Type B pancreatic cell (in vitro differentiated cells): ENCODE data around the gene RAPGEFL1. TPM values are rescaled to one million over a fixed set of nuclear protein-coding genes. Genes with fewer than 3 reads are reported as not detected.
"Not testable (repeated sequence)": the region's sequence is repeated elsewhere in the genome, so short reads cannot be mapped to it uniquely, and the experiment has no call there.

ENCODE experiments used
- DNase-seq: peaks from one replicate; pipeline ENCODE4 v3.0.0; 2021; ENCODE audit warnings: mixed read lengths; ENCODE audit not compliant: unreplicated experiment; ENCODE audit errors: extremely low spot score
- H3K27ac Mint-ChIP-seq: 2 replicates; pipeline ENCODE4 v1.8.0; 2021; ENCODE audit warnings: mild to moderate bottlenecking, mixed read lengths
- H3K27me3 Mint-ChIP-seq: 2 replicates; pipeline ENCODE4 v1.8.0; 2021; ENCODE audit warnings: mixed read lengths
- H3K36me3 Mint-ChIP-seq: 2 replicates; pipeline ENCODE4 v1.8.0; 2021; ENCODE audit warnings: mixed read lengths
- H3K4me1 Mint-ChIP-seq: one replicate; pipeline ENCODE4 v1.8.0; 2021; ENCODE audit warnings: mixed read lengths; ENCODE audit not compliant: unreplicated experiment
- H3K4me3 Mint-ChIP-seq: 2 replicates; pipeline ENCODE4 v1.8.0; 2021; ENCODE audit warnings: mild to moderate bottlenecking, mixed read lengths
- H3K9me3 Mint-ChIP-seq: 2 replicates; pipeline ENCODE4 v1.8.0; 2021; ENCODE audit warnings: mixed read lengths
- CTCF ChIP-seq: fragments of 200-600 bp; sonication (generic); conservative IDR thresholded peaks from 2 replicates; pipeline ENCODE4 v1.5.0; 2021; ENCODE audit warnings: antibody characterized with exemption, mild to moderate bottlenecking
- total RNA-seq: library from RNA; stranded (reverse); gene quantifications from 2 replicates; pipeline ENCODE4 v1.2.1, GENCODE V29; 2021; ENCODE audit warnings: low replicate concordance

RAPGEFL1 gene
- total RNA-seq, 1 donor from 2014 or later, result 18.6 TPM

- no peaks in the 10 kb centered on the region for H3K9me3 Mint-ChIP-seq
- H3K27ac Mint-ChIP-seq, result peak overlapping the region; percentile 99
- no peak for DNase-seq
- H3K36me3 Mint-ChIP-seq, result peaks cover 36% of the 10 kb centered on the region
- TF ChIP-seq CTCF, result no peak
- H3K4me3 Mint-ChIP-seq, result peak overlapping the region; percentile 98
- peaks cover 11% of the 10 kb centered on the region for H3K4me1 Mint-ChIP-seq
- H3K27me3 Mint-ChIP-seq, result peaks cover 5% of the 10 kb centered on the region
Measured at GRCh38 chr17:40139566-40140058, 37.7 kb upstream of the RAPGEFL1 start.

GRCh38 chr17:40143166-40143565, 34.1 kb upstream of the RAPGEFL1 start:
- not testable (repeated sequence) for H3K27ac Mint-ChIP-seq, H3K9me3 Mint-ChIP-seq, DNase-seq, H3K4me3 Mint-ChIP-seq, H3K27me3 Mint-ChIP-seq
- Mint-ChIP-seq H3K36me3 (peaks cover 25% of the 10 kb centered on the region), H3K4me1 (peaks cover 20% of the 10 kb centered on the region)

GRCh38 chr17:40145476-40145875, 31.8 kb upstream of the RAPGEFL1 start:
- no peaks in the 10 kb centered on the region for H3K9me3 Mint-ChIP-seq
- H3K36me3 Mint-ChIP-seq, result peaks cover 26% of the 10 kb centered on the region
- H3K4me1 Mint-ChIP-seq, result peaks cover 20% of the 10 kb centered on the region
- no peak overlapping the region for H3K4me3 Mint-ChIP-seq
- H3K27me3 Mint-ChIP-seq, result no peaks in the 10 kb centered on the region
- no peak overlapping the region for H3K27ac Mint-ChIP-seq
- no peak for TF ChIP-seq CTCF
- DNase-seq, result no peak

GRCh38 chr17:40148527-40148926, 28.7 kb upstream of the RAPGEFL1 start:
- H3K4me3 Mint-ChIP-seq, result no peak overlapping the region

GRCh38 chr17:40150276-40150675, 27.0 kb upstream of the RAPGEFL1 start:
- TF ChIP-seq CTCF, result no peak
- peaks cover 32% of the 10 kb centered on the region for H3K36me3 Mint-ChIP-seq
- no peak overlapping the region for H3K27ac Mint-ChIP-seq
- no peaks in the 10 kb centered on the region for H3K9me3 Mint-ChIP-seq
- H3K27me3 Mint-ChIP-seq, result no peaks in the 10 kb centered on the region
- no peak for DNase-seq
- peaks cover 9% of the 10 kb centered on the region for H3K4me1 Mint-ChIP-seq
- H3K4me3 Mint-ChIP-seq, result no peak overlapping the region

More at GRCh38 chr17:40148527-40148926, 28.7 kb upstream of the RAPGEFL1 start:
- H3K27ac Mint-ChIP-seq, result peak overlapping the region; percentile 61
- no peak for TF ChIP-seq CTCF
- no peaks in the 10 kb centered on the region for H3K27me3 Mint-ChIP-seq
- no peak for DNase-seq
- peaks cover 30% of the 10 kb centered on the region for H3K36me3 Mint-ChIP-seq
- no peaks in the 10 kb centered on the region for H3K9me3 Mint-ChIP-seq
- peaks cover 9% of the 10 kb centered on the region for H3K4me1 Mint-ChIP-seq

GRCh38 chr17:40151414-40151963, 25.8 kb upstream of the RAPGEFL1 start:
- no peak for DNase-seq
- H3K36me3 Mint-ChIP-seq, result peaks cover 26% of the 10 kb centered on the region
- no peak overlapping the region for H3K27ac Mint-ChIP-seq
- no peak for TF ChIP-seq CTCF
- H3K9me3 Mint-ChIP-seq, result no peaks in the 10 kb centered on the region
- no peaks in the 10 kb centered on the region for H3K27me3 Mint-ChIP-seq
- H3K4me1 Mint-ChIP-seq, result peaks cover 4% of the 10 kb centered on the region
- H3K4me3 Mint-ChIP-seq, result no peak overlapping the region
